ENCODE data around the gene ANAPC5. TPM values are rescaled to one million over a fixed set of nuclear protein-coding genes. Genes with fewer than 3 reads are reported as not detected.
A peak's percentile ranks its signal among the peaks of the same experiment; 100 is the strongest.

The ANAPC5 gene
- total and polyA plus RNA-seq, 2 donors (not counting 1 experiment from before 2014, with no cell fraction given), result 113 to 149 TPM

DNA sequence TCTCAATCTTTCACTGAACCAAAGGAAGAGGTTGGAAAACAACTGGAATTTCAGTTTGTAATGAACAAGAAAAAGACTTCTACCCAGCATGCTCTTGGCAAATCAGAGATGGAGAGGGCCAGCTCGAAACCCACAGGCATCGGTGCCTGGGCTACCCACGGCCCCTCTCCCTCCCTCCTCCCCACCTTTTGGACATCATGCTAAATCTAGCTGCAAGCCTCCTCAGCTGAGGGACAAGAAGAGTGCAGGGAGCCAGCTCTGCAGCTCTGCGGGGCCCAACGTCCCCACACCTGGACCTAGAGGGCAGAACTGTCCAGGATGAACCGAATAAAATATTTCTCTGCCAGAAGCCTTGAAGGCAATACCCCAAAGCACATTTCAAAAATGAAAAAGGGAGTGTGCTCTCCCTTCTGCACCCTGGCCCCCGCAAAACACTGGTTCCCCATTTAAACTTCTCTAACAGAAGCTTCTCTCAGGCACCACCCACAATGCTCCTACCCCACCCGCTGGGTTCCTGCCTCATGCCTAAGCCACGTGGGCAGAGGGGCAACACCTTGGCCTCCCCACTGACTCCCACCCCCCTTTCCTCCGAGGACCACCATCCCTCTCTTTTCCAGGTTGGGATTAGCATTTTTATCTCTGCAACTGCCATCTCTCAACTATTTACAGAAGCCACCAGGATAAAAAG, 63.9 kb downstream of the ANAPC5 start:
- Histone ChIP-seq H3K27me3 (ENCODE audit: control insufficient read depth, insufficient read depth, low read length) (no peaks in the 10 kb centered on the region), H3K79me2 (ENCODE audit: control insufficient read depth, insufficient read depth, low read length) (peaks cover 4% of the 10 kb centered on the region), H4K20me1 (ENCODE audit: control insufficient read depth, extremely low read depth, insufficient read depth, low read length) (no peaks in the 10 kb centered on the region), H2AFZ (ENCODE audit: low read length) (no peak overlapping the region), H3K36me3 (ENCODE audit: control insufficient read depth, insufficient read depth, low read length) (peaks cover 1% of the 10 kb centered on the region), H3K9me3 (ENCODE audit: control insufficient read depth, insufficient read depth, low read depth, low read length) (no peaks in the 10 kb centered on the region), H3K4me2 (ENCODE audit: extremely low read depth, insufficient read depth, low read length) (no peak overlapping the region), H3K9ac (ENCODE audit: insufficient read depth, low read length) (no peak overlapping the region), H3K4me3 (replicated peaks in 1 of 4; ENCODE audit: control extremely low read depth in 1 of 4, insufficient read depth in 1 of 4, low read depth in 3 of 4, low read length in 4 of 4) (no peak overlapping the region), H3K4me1 (ENCODE audit: control insufficient read depth, extremely low read depth, insufficient read depth, low read length) (peaks cover 11% of the 10 kb centered on the region), H3K27ac (ENCODE audit: insufficient read depth, low read length) (no peak overlapping the region)
- no peak for DNase-seq (ENCODE audit: low read depth in 2 of 2)
- TF ChIP-seq, protein P1, sequence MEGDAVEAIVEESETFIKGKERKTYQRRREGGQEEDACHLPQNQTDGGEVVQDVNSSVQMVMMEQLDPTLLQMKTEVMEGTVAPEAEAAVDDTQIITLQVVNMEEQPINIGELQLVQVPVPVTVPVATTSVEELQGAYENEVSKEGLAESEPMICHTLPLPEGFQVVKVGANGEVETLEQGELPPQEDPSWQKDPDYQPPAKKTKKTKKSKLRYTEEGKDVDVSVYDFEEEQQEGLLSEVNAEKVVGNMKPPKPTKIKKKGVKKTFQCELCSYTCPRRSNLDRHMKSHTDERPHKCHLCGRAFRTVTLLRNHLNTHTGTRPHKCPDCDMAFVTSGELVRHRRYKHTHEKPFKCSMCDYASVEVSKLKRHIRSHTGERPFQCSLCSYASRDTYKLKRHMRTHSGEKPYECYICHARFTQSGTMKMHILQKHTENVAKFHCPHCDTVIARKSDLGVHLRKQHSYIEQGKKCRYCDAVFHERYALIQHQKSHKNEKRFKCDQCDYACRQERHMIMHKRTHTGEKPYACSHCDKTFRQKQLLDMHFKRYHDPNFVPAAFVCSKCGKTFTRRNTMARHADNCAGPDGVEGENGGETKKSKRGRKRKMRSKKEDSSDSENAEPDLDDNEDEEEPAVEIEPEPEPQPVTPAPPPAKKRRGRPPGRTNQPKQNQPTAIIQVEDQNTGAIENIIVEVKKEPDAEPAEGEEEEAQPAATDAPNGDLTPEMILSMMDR (conservative IDR thresholded peaks at IDR 0.05 in 1 of 2, IDR thresholded peaks at IDR 0.05 in 1 of 2; ENCODE audit: low read depth in 1 of 2, low read length in 2 of 2), result no peak
- no peak for TF ChIP-seq EZH2 (IDR thresholded peaks at IDR 0.05; ENCODE audit: low read length, missing control alignments)

DNA sequence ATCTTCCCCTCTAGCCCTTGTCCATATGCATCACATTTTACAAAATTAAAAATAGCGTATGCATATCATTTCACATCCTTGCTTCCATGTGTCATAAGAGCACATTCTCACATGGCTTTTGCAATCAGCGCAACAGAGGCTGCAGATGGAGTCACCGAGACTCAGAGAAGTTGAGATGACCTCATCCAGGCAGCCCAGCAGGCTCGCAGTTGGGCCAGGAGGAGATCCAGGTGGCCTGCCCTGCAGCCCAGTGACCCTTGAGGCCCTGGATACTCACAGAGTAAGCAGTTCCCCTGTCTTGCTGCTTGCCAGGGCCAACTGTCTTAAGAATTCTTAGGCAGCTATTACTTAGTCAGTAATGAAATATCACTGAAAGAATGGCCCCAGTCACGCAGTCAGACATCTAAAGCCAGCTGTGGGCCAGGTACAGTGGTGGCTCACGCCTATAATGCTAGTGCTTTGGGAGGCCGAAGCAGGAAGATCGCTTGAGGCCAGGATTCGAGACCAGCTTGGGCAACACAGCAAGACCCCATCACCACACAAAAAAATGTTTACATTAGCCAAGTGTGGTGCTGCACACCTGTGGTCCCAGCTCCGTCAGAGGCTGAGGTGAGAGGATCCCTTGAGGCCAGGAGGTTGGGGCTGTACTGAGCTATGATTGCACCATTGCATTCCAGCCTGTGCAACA, 64.8 kb downstream of the ANAPC5 start:
- no peaks in the 10 kb centered on the region for H3K9me3 ChIP-seq (ENCODE audit: control insufficient read depth, insufficient read depth, low read depth, low read length)
- DNase-seq (ENCODE audit: low read depth in 2 of 2), result peak; percentile 22 to 77
- no peak overlapping the region for H3K9ac ChIP-seq (ENCODE audit: insufficient read depth, low read length)
- no peaks in the 10 kb centered on the region for H4K20me1 ChIP-seq (ENCODE audit: control insufficient read depth, extremely low read depth, insufficient read depth, low read length)
- peaks cover 4% of the 10 kb centered on the region for H3K79me2 ChIP-seq (ENCODE audit: control insufficient read depth, insufficient read depth, low read length)
- H2AFZ ChIP-seq (ENCODE audit: low read length), result no peak overlapping the region
- TF ChIP-seq EZH2 (IDR thresholded peaks at IDR 0.05; ENCODE audit: low read length, missing control alignments), result no peak
- TF ChIP-seq, protein P1 (conservative IDR thresholded peaks at IDR 0.05 in 1 of 2, IDR thresholded peaks at IDR 0.05 in 1 of 2; ENCODE audit: low read depth in 1 of 2, low read length in 2 of 2), result no peak
- no peak overlapping the region for H3K4me2 ChIP-seq (ENCODE audit: extremely low read depth, insufficient read depth, low read length)
- H3K4me3 ChIP-seq (replicated peaks in 1 of 4; ENCODE audit: control extremely low read depth in 1 of 4, insufficient read depth in 1 of 4, low read depth in 3 of 4, low read length in 4 of 4), result no peak overlapping the region
- H3K27me3 ChIP-seq (ENCODE audit: control insufficient read depth, insufficient read depth, low read length), result no peaks in the 10 kb centered on the region
- peaks cover 11% of the 10 kb centered on the region for H3K4me1 ChIP-seq (ENCODE audit: control insufficient read depth, extremely low read depth, insufficient read depth, low read length)
- H3K36me3 ChIP-seq (ENCODE audit: control insufficient read depth, insufficient read depth, low read length), result peaks cover 3% of the 10 kb centered on the region
- H3K27ac ChIP-seq (ENCODE audit: insufficient read depth, low read length), result peak overlapping the region; percentile 25

DNA sequence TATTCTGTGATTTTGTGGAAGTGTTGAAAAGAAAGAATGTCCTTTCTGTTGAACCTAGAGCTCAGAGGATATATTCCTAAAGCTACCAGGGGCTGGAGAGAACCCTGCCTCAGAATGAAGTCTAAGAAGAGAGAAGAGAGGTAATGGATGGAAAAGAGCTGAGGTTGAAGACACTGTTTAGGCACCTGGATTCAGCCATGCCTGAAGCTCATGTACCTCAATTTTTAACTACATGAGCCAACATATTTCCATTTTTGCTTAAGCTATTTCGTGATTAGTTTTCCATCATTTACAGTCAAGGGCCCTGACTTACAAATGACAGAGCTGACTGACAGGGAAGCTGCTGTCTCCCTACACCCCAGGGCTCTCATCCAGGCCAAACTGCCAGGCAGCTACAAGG, 66.4 kb downstream of the ANAPC5 start:
- DNase-seq (ENCODE audit: low read depth in 2 of 2), result no peak
- peaks cover 4% of the 10 kb centered on the region for H3K79me2 ChIP-seq (ENCODE audit: control insufficient read depth, insufficient read depth, low read length)
- H4K20me1 ChIP-seq (ENCODE audit: control insufficient read depth, extremely low read depth, insufficient read depth, low read length), result no peaks in the 10 kb centered on the region
- peaks cover 11% of the 10 kb centered on the region for H3K4me1 ChIP-seq (ENCODE audit: control insufficient read depth, extremely low read depth, insufficient read depth, low read length)
- no peak overlapping the region for H3K4me3 ChIP-seq (replicated peaks in 1 of 4; ENCODE audit: control extremely low read depth in 1 of 4, insufficient read depth in 1 of 4, low read depth in 3 of 4, low read length in 4 of 4)
- H3K27ac ChIP-seq (ENCODE audit: insufficient read depth, low read length), result no peak overlapping the region
- no peaks in the 10 kb centered on the region for H3K9me3 ChIP-seq (ENCODE audit: control insufficient read depth, insufficient read depth, low read depth, low read length)
- H3K4me2 ChIP-seq (ENCODE audit: extremely low read depth, insufficient read depth, low read length), result no peak overlapping the region
- TF ChIP-seq, protein P1 (conservative IDR thresholded peaks at IDR 0.05 in 1 of 2, IDR thresholded peaks at IDR 0.05 in 1 of 2; ENCODE audit: low read depth in 1 of 2, low read length in 2 of 2), result no peak
- no peak for TF ChIP-seq EZH2 (IDR thresholded peaks at IDR 0.05; ENCODE audit: low read length, missing control alignments)
- H3K27me3 ChIP-seq (ENCODE audit: control insufficient read depth, insufficient read depth, low read length), result no peaks in the 10 kb centered on the region
- H3K36me3 ChIP-seq (ENCODE audit: control insufficient read depth, insufficient read depth, low read length), result peaks cover 3% of the 10 kb centered on the region
- no peak overlapping the region for H2AFZ ChIP-seq (ENCODE audit: low read length)
- no peak overlapping the region for H3K9ac ChIP-seq (ENCODE audit: insufficient read depth, low read length)
